HG03432 (cell line): ENCODE measurements around the gene ZNF440.
A peak's percentile ranks its signal among the peaks of the same experiment; 100 is the strongest.
"Not testable (repeated sequence)": the region's sequence is repeated elsewhere in the genome, so short reads cannot be mapped to it uniquely, and the experiment has no call there.

Source experiments
- ATAC-seq: cut with Tn5 transposase; IDR thresholded peaks from one replicate; pipeline ENCODE4 v1.9.1; 2021; ENCODE audit warnings: mild to moderate bottlenecking, moderate library complexity; ENCODE audit not compliant: unreplicated experiment

Gene ZNF440

DNA sequence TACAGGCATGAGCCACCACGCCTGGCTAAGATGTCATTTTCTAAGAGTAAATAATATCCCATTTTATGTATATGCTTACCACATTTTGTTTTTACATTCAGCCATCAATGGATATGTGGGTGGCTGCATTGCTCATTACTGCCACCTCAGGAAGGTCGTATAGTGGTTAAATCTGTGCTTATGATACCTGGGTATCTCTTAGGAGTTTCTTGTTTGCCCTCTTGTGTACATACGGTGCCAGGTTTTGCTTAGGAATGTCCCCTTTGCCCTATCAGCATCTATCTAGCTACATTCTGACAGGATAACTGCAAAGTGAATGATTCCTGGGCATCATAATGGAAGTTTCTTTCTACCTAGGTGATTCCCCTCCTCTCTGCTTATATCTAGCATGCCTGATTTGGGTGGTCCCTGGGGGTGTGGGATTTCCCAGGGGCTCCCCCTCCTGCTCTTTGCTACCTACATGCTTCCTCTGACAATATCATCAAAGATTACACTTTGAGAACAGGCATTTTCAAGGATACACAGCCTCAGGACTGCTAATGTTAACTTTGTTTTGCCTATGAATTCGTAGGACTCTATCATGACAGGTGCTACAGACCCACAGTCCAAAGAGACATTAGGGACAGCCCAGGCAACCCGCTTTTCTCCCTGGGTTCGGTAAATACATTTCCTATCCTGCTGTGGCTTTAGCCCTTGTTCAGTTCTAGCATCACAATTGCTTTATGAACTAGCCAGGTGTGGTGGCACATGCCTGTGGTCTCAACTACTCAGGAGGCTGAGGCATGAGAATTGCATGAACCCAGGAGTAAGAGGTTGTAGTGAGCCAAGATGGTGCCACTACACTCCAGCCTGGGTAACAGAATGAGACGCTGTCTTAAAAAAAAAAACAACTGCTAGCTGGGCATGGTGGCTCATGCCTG, 15.1 kb downstream of the ZNF440 start:
- not testable (repeated sequence) for ATAC-seq

DNA sequence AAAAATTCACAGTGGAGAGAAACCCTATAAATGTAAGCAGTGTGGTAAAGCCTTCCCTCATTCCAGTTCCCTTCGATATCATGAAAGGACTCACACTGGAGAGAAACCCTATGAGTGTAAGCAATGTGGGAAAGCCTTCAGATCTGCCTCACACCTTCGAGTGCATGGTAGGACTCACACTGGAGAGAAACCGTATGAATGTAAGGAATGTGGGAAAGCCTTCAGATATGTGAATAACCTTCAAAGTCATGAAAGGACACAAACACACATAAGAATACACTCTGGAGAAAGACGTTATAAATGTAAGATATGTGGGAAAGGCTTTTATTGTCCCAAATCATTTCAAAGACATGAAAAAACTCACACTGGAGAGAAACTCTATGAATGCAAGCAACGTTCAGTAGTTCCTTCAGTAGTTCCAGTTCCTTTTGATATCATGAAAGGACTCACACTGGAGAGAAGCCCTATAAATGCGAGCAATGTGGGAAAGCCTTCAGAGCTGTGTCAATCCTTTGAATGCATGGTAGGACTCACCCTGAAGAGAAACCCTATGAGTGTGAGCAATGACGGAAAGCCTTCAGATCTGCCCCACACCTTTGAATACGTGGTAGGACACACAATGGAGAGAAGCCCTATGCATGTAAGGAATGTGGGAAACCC, 18.3 kb downstream of the ZNF440 start:
- no peak for ATAC-seq

GRCh38 chr19:11833541-11833940, 19.5 kb downstream of the ZNF440 start:
- ATAC-seq, result no peak

DNA sequence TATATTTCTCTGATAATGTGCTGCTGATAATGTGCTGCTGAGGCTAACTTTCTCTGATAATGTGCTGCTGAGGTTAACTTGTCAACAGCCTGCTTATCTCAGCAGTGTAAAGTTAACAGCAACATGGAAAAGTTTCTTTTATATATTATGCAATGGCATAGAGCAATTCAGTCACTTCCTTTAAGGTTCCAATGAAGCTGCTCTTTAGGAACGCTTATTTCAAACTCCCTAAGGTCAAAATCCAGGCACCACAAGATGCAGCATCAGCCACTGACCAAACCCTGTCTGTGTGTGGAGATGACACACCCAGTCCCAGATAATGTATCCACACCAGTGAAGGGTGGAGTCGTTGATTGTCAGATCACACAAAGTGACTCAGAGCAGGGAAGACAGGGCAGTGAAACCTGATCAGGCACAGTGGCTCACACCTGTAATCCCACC, 21.6 kb downstream of the ZNF440 start:
- ATAC-seq, result not testable (repeated sequence)

GRCh38 chr19:11843722-11844121, 29.6 kb downstream of the ZNF440 start:
- ATAC-seq, result no peak

- ATAC-seq, result not testable (repeated sequence)
These were observed 33.5 kb downstream of the ZNF440 start for GRCh38 chr19:11847615-11848014.

- no peak for ATAC-seq
These were observed 34.1 kb downstream of the ZNF440 start for GRCh38 chr19:11848200-11848593.

DNA sequence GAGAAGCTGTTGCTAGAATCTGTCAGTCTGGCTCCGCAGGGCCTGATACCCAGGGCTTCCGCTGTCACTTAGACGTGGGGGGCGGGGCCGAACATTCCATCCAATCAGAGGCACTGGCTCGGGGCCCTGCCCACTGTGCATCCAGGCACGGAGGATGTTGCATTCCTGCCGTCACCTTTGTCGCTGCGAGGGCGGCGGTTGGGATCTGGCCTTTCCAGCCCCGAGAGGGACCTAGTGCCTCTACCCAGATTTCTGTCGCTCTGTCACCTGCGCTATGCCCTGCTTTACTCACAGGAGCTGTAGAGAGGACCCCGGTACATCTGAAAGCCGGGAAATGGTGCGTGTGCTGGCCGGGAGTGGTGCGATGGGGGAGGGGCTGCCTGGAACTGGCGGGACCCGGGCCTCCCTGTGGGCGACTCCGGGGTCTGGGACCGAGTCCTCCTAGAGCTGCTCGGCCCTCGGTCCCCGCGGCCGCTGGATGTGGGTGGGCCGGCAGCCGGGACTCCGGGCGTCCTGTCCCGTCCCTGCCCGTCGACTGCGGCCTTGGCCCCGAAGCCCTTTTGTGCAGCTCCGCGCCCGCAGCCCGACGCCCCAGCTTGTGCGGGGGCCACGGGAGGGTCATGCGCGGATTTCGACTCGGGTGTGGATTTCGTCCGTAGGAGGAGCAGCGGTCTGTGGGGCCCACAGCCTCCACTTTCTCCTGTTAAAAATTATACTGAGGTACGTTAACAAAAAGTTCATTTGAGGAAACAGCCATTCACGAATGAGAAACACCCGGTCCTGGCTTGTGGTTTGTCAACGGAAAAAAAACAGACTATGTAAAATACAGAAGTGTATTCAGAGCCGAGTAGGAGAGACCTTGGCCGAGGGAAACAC, 34.8 kb downstream of the ZNF440 start, which contains the start of gene ZNF439:
Gene ZNF439, plus strand, starts transcription at position 133 of the 876 bp plus-strand sequence. Its CDS starts 142 bp downstream, at position 275.
- ATAC-seq, result peak; percentile 84

GRCh38 chr19:11850289-11850688, 36.2 kb downstream of the ZNF440 start:
- not testable (repeated sequence) for ATAC-seq

- no peak for ATAC-seq
These were observed 39.3 kb downstream of the ZNF440 start for GRCh38 chr19:11853358-11853757.

- ATAC-seq, result no peak
These were observed 42.6 kb downstream of the ZNF440 start for GRCh38 chr19:11856596-11857250.

- ATAC-seq, result no peak
These were observed 46.6 kb downstream of the ZNF440 start for GRCh38 chr19:11860721-11861120.

DNA sequence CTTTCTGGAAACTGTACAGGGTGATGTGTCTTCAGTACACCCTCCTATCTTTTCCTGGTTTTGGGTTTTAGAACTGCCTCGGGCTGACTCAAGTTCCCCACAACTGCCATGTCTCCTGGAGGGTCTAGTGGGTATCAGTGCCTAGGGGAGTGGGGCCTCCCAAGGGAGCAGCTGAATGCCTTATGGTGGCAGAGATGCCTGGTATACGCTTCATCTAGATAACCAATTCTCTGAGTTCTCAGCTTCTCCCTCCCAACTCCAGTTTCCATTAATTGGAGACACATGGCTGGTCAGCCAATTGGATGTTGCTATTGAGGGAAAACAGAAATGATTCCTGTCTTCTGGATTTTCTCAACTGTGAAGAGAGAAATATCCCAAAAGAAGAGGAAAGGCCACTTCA, 47.2 kb downstream of the ZNF440 start:
- no peak for ATAC-seq

GRCh38 chr19:11867766-11868165, 53.7 kb downstream of the ZNF440 start:
- ATAC-seq, result not testable (repeated sequence)

DNA sequence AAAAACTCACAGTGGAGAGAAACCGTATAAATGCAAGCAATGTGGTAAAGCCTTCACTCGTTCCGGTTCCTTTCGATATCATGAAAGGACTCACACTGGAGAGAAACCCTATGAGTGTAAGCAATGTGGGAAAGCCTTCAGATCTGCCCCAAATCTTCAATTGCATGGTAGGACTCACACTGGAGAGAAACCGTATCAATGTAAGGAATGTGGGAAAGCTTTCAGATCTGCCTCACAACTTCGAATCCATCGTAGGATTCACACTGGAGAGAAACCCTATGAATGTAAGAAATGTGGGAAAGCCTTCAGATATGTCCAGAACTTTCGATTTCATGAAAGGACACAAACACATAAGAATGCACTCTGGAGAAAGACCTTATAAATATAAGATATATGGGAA, 54.1 kb downstream of the ZNF440 start:
- ATAC-seq, result no peak

DNA sequence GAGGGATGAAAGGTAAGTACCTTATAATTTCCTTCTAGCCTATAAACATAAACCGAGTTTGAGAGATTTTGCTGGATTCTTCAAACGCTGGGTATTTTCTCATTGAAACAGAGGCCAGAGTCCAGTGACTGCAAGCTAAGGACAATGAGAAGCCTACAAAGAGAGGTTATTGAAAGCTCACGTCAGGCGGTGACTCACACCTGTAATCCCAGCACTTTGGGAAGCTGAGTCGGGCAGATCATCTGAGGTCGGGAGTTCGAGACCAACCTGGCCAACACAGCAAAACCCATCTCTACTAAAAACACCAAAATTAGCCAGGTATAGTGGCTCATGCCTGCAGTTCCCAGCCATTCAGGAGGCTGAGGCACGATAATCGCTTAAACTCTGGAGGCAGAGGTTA, 58.6 kb downstream of the ZNF440 start:
- ATAC-seq, result no peak

DNA sequence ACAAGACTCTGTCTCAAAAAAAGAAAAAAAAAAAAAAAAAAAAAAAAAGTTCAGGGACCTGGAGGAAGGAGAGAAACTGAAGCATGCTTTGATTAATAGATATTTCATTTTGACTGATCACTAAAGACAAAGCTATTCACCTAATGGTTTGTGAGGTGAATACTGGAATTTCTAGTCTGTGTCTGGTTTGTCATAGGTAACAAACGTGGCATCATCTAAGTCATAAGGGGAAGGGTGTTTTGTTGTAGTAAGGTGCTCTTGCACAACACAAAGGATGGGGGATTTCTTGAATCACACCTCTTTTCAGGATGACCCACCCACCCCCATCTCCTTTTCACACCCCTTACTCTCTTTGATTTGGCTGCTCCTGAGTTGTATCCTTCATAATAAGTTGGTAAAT, 59.7 kb downstream of the ZNF440 start:
- ATAC-seq, result no peak

GRCh38 chr19:11879687-11880266, 65.7 kb downstream of the ZNF440 start:
- not testable (repeated sequence) for ATAC-seq

DNA sequence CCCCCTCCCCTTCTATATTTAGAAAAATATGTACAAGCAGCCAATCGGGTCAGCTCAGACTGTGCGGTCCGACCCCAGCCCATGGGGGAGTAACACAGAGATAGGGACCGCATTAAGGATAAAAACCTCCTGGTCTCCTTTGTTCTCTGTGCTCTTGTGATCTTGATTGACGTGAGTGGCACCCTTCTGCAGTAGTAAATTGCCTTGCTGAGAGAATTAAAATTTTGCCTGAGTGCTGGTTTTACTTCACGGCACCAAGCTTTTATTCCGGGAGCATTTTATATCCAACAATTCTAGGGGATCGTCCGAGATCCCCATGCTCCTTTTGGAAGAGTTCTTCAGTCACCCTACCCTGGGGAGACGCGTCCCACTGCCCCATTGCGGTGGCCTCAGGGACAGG, 66.5 kb downstream of the ZNF440 start:
- no peak for ATAC-seq

DNA sequence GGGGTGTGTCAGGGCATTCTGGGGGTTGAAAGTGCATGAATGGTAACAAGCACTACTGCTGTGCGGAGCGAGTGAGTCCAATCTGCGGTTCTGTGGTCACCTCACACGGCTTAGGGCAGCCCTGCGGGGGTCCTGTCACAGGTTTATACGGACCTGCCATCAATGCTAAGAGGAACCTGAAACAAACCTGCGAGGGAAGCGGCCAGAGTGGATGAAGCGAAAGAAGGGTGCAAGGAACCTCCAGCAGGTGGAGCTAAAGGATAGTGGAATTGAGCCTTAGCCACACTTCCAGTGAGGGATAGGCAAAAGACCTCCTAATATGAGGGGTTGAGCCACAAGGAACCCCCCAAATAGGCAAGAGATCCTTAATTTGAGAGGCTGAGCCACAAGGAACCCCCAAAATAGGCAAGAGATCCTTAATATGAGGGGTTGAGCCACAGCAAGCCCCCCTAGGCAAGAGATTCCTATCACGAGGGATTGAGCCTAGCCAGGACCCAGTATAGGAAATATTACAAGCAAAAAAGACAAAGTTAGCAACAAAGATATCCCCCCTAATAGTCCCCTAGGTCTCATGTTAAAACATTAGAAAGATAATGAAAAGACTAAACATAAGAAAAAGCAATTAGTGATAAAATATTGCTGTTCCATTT, 67.2 kb downstream of the ZNF440 start:
- no peak for ATAC-seq
